Heart left ventricle (tissue), 13 donors: ENCODE results near the gene RPA1.
A peak's percentile ranks its signal among the peaks of the same experiment; 100 is the strongest.

Experiments used
- POLR2A ChIP-seq, 2 donors: fragments of 450-650 bp; IDR thresholded peaks; one replicate each; pipeline ENCODE4 v1.6.1; 2017; ENCODE audit warnings: antibody characterized with exemption in 2 of 2, mild to moderate bottlenecking in 2 of 2, moderate library complexity in 2 of 2
- TF ChIP-seq, protein P1 (sequence below), 12 donors: fragments of 200-600 bp; sonication (generic) in 4 of 12; IDR thresholded peaks; one replicate each; pipeline versions ENCODE4 v1.5.0 to v1.8.0; 2018 to 2022; ENCODE audit warnings: antibody characterized with exemption in 12 of 12, mild to moderate bottlenecking in 5 of 12
- donor health status: ischemic (EF 13 %, LVEDD 7.1; RV severe dilation, severe dysfunction).
- donor health status: DM: no; HTN: yes; CAD: no.
- donor health status: DM: no; HTN: no; CAD: no.
- donor health status: ischemic (EF 25% LVEDD 6.9; RV normal size, moderate dysfunction).
- donor health status: ischemic (EF 25% LVEDD 5.7; RV mildly dilated, moderate dysfunction).
- donor health status: ischemic (EF 35%, LVEDD 5.7; RV mildly dilated, moderate dysfunction).
- donor health status: nonischemic (EF 11% LVEDD 7.7; RV severe dilation, severe dysfunction).
- donor health status: DM: yes; HTN: yes; CAD: no.
- donor health status: PGD.
- donor health status: ischemic (EF 29% LVEDD 5.4; RV normal size, mild dysfunction).
- donor health status: nonischemic (EF 23%, LVEDD 6.1; RV moderate dilation, normal function).

DNA sequence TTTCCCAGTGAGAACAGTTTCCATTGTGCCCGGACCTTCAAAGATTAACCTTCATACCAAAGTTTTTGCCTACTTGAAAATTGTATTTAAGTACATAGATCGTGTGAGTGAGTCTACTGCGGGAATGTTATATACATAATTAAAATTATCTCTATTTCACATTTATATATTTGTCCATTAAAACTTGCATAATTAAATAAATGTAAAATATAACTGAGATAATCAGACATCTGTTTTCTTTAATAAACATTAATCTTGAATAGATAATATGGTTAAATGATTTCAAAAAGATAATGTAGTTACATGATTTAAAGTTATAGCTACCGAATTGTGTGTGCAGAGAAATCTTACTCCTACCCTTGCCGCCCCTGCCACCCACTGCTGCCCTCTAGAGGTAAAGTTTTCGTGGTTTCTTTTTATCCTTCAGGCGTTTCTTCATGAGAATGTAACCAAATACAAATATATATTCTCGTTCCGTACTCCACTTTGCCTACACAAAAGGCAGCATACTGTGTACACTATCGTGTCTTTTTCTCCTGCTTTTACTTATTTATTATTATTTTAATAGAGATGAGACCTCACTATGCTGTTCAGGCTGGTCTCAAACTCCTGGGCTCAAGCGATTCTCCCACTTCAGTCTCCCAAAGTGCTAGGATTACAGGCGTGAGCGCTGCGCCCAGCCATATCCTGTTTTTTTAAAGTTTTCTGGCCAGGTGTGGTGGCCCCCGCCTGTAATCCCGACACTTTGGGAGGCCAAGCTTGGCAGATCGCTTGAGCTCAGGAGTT lies 35.6 kb downstream of the RPA1 start:
- TF ChIP-seq, protein P1, sequence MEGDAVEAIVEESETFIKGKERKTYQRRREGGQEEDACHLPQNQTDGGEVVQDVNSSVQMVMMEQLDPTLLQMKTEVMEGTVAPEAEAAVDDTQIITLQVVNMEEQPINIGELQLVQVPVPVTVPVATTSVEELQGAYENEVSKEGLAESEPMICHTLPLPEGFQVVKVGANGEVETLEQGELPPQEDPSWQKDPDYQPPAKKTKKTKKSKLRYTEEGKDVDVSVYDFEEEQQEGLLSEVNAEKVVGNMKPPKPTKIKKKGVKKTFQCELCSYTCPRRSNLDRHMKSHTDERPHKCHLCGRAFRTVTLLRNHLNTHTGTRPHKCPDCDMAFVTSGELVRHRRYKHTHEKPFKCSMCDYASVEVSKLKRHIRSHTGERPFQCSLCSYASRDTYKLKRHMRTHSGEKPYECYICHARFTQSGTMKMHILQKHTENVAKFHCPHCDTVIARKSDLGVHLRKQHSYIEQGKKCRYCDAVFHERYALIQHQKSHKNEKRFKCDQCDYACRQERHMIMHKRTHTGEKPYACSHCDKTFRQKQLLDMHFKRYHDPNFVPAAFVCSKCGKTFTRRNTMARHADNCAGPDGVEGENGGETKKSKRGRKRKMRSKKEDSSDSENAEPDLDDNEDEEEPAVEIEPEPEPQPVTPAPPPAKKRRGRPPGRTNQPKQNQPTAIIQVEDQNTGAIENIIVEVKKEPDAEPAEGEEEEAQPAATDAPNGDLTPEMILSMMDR (IDR thresholded peaks at IDR 0.05), result peak; percentile 49 to 73 (median 66)
- no peak for TF ChIP-seq POLR2A (IDR thresholded peaks at IDR 0.05)
